K562 (cell line): ENCODE data around the gene OSCP1. TPM values are rescaled to one million over a fixed set of nuclear protein-coding genes. Genes with fewer than 3 reads are reported as not detected.

Experiments
- ARID1B ChIP-seq: fragments of 450-650 bp; IDR thresholded peaks from 2 replicates; pipeline ENCODE4 v1.6.1; 2016; ENCODE audit warnings: antibody characterized with exemption, mild to moderate bottlenecking, inconsistent platforms
- ATF1 ChIP-seq, 2 experiments: fragments of 450-650 bp in 1 of 2; IDR thresholded peaks; 2 replicates each; pipeline ENCODE4 v1.6.1; 2016; ENCODE audit warnings: missing compliant biosample characterization in 1 of 2, missing genetic modification characterization in 1 of 2
- CBX3 ChIP-seq, 2 experiments: IDR thresholded peaks; 1 replicate in 1 of 2; 2 replicates in 1 of 2; pipeline ENCODE4 v1.6.1; 2012; ENCODE audit warnings: inconsistent platforms in 2 of 2, low read length in 2 of 2, borderline replicate concordance in 1 of 2, control low read depth in 1 of 2
- CCNT2 ChIP-seq: IDR thresholded peaks from 2 replicates; pipeline ENCODE4 v1.6.1; 2011; ENCODE audit warnings: borderline replicate concordance, low read depth, mild to moderate bottlenecking, moderate library complexity, mixed read lengths, low read length; ENCODE audit not compliant: insufficient read length; ENCODE audit errors: extremely low read depth
- CXXC5 ChIP-seq: fragments of 250-450 bp; sonication (Bioruptor Pico); IDR thresholded peaks from 2 replicates; pipeline ENCODE4 v1.8.0; 2022; ENCODE audit warnings: inconsistent platforms, mild to moderate bottlenecking, moderate library complexity
- DIDO1 ChIP-seq: fragments of 450-650 bp; IDR thresholded peaks from 2 replicates; pipeline ENCODE4 v1.6.1; 2016; ENCODE audit warnings: low read depth, missing biosample characterization, missing genetic modification characterization
- EGR1 ChIP-seq: fragments of 450-650 bp; conservative IDR thresholded peaks from 2 replicates; pipeline ENCODE4 v1.6.1; 2017; ENCODE audit warnings: mild to moderate bottlenecking
- GABPA ChIP-seq: fragments of 200-800 bp; sonication (Bioruptor generic); conservative IDR thresholded peaks from 2 replicates; pipeline ENCODE4 v1.6.1; 2016; ENCODE audit warnings: low read depth, missing genetic modification characterization, missing compliant biosample characterization
- HDGF ChIP-seq: fragments of 450-650 bp; IDR thresholded peaks from 2 replicates; pipeline ENCODE4 v1.6.1; 2016
- HIVEP1 ChIP-seq: fragments of 250-450 bp; sonication (Bioruptor Pico); IDR thresholded peaks from 2 replicates; pipeline ENCODE4 v1.4.0; 2020; ENCODE audit warnings: mild to moderate bottlenecking
- KDM5B ChIP-seq: fragments of 200-600 bp; sonication (generic); IDR thresholded peaks from 2 replicates; pipeline ENCODE4 v1.6.1; 2012; ENCODE audit warnings: low read depth, mild to moderate bottlenecking, moderate library complexity, low read length, control low read depth, inconsistent platforms; ENCODE audit not compliant: insufficient replicate concordance
- RAD21 ChIP-seq, 2 experiments: fragments of 250-450 bp in 1 of 2; fragments of 450-650 bp in 1 of 2; sonication (Bioruptor Pico) in 1 of 2; formaldehyde crosslinking in 1 of 2; IDR thresholded peaks in 1 of 2; conservative IDR thresholded peaks in 1 of 2; 2 replicates each; pipeline versions ENCODE4 v1.4.0 to v1.8.0; 2020 to 2022; ENCODE audit warnings: mild to moderate bottlenecking in 2 of 2, moderate library complexity in 1 of 2
- RHOXF2B ChIP-seq: fragments of 250-450 bp; sonication (Bioruptor Pico); conservative IDR thresholded peaks from 2 replicates; pipeline ENCODE4 v1.5.1; 2021
- TAF1 ChIP-seq: IDR thresholded peaks from 2 replicates; pipeline ENCODE4 v1.6.1; 2011; ENCODE audit warnings: mild to moderate bottlenecking, low read length, moderate library complexity; ENCODE audit not compliant: insufficient read depth, control insufficient read depth, severe bottlenecking; ENCODE audit errors: extremely low read depth
- TCF3 ChIP-seq: sonication (generic); formaldehyde crosslinking; IDR thresholded peaks from 2 replicates; pipeline ENCODE4 v1.4.0; 2020; ENCODE audit warnings: mild to moderate bottlenecking, missing genetic modification reagents
- ZNF274 ChIP-seq: IDR thresholded peaks from 2 replicates; pipeline ENCODE4 v1.6.1; 2011; ENCODE audit warnings: low read depth, mild to moderate bottlenecking, low read length, moderate library complexity, borderline replicate concordance
- polyA plus RNA-seq, 8 experiments: library from polyadenylated mRNA; depleted of rRNA in 4 of 8; stranded (reverse) in 5 of 8; unstranded in 3 of 8; fragments of >200 nt; fragmentation: Nextera tagmentation in 2 of 8; fragmentation: Illumina TruSeq in 1 of 8; extraction: Ambion mirVana in 2 of 8; extraction: Trizol in 1 of 8; gene quantifications; 2 replicates each; pipeline versions ENCODE4 v1.2.1 to v1.2.3, GENCODE V29; 2011 to 2014; ENCODE audit warnings: inconsistent platforms in 1 of 8, missing spikeins in 1 of 8
- total RNA-seq, 7 experiments: library from RNA; depleted of rRNA in 6 of 7; stranded (reverse); fragments of >200 nt in 6 of 7; fragmentation: Illumina TruSeq in 2 of 7; extraction: Trizol in 2 of 7; gene quantifications; 2 replicates each; pipeline versions ENCODE4 v1.2.1 to v1.2.3, GENCODE V29; 2011 to 2021; ENCODE audit warnings: low replicate concordance in 1 of 7
- TF ChIP-seq, protein P1 (sequence below): IDR thresholded peaks from 2 replicates; pipeline ENCODE4 v1.6.1; 2012; ENCODE audit warnings: low read depth, low read length, improper control_type of control experiment, borderline replicate concordance
- TF ChIP-seq, protein P2 (sequence below): sonication (generic); formaldehyde crosslinking; IDR thresholded peaks from 2 replicates; pipeline ENCODE4 v1.8.0; 2022; ENCODE audit warnings: missing genetic modification reagents, mild to moderate bottlenecking, borderline replicate concordance
- TF ChIP-seq, protein P3 (sequence below): IDR thresholded peaks from 2 replicates; pipeline ENCODE4 v1.6.1; 2014; ENCODE audit warnings: antibody characterized with exemption

Gene OSCP1
- total and polyA plus RNA-seq, 9 of the 15 experiments (the other 6 are each of a cell fraction or from before 2014, with no cell fraction given), result 0.15 to 0.40 (median 0.33) TPM; not detected in 5

DNA sequence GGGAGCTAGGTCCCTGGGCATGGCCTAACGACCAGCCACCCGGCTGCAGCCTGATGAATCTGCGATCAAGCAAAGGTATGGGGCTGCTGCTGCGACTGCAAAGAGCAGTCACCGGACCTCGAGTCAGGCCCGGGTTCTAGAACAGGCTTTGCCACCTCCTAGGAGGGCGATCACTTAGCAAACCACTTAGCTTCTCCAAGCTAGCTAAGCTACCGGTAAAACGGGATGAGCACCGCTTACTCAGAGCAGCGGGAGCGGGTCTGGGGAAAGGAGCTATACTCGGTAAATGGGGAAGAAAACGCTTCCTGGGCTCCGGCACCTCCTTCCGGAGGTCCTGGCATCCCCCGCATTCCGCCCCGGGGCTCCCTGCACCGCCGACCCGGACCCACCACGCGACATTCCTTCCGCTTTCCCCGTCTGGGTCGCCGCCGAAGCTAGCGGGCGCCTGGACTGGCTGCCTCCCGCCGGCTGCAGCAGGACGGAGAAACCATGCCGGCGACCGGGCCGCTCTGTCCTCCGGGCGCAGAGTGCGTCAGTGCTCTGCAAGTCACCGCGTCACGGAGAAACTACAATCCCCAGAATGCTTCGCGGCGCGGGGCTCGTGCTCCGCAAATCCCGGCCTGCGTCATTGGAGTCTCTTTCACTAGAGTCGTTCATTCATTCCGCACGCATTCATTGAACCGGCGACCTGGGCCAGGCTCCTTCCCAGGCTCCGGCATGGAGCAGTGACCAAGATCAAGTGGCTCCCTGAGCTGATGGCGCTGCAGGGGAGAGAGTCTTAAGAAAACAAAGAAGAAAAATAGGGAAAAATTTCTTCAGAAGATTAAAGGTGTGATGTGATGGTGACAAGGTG is 52.6 kb downstream of the OSCP1 start, which contains the start of gene LSM10 (continued):
- TF ChIP-seq HDGF, result no peak
- TF ChIP-seq, protein P1, sequence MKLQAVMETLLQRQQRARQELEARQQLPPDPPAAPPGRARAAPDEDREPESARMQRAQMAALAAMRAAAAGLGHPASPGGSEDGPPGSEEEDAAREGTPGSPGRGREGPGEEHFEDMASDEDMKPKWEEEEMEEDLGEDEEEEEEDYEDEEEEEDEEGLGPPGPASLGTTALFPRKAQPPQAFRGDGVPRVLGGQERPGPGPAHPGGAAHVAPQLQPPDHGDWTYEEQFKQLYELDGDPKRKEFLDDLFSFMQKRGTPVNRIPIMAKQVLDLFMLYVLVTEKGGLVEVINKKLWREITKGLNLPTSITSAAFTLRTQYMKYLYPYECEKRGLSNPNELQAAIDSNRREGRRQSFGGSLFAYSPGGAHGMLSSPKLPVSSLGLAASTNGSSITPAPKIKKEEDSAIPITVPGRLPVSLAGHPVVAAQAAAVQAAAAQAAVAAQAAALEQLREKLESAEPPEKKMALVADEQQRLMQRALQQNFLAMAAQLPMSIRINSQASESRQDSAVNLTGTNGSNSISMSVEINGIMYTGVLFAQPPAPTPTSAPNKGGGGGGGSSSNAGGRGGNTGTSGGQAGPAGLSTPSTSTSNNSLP, result no peak
- TF ChIP-seq ATF1 (CRISPR knock-in tag; IDR thresholded peaks at IDR 0.05), result peak; percentile 63
- TF ChIP-seq ATF1 (tag; IDR thresholded peaks at IDR 0.05), result peak; percentile 96
- TF ChIP-seq ARID1B, result peak; percentile 31; the same call in 1 of the 2 replicates
- TF ChIP-seq CBX3 (IDR thresholded peaks at IDR 0.05; ENCODE audit: borderline replicate concordance in 1 of 2, low read length in 2 of 2), result no peak; a peak in 1 of 3 replicates
- peak; percentile 97 for TF ChIP-seq CXXC5
- TF ChIP-seq GABPA (tag), result peak; percentile 78
- TF ChIP-seq CCNT2, result peak; percentile 82
- TF ChIP-seq, protein P2, sequence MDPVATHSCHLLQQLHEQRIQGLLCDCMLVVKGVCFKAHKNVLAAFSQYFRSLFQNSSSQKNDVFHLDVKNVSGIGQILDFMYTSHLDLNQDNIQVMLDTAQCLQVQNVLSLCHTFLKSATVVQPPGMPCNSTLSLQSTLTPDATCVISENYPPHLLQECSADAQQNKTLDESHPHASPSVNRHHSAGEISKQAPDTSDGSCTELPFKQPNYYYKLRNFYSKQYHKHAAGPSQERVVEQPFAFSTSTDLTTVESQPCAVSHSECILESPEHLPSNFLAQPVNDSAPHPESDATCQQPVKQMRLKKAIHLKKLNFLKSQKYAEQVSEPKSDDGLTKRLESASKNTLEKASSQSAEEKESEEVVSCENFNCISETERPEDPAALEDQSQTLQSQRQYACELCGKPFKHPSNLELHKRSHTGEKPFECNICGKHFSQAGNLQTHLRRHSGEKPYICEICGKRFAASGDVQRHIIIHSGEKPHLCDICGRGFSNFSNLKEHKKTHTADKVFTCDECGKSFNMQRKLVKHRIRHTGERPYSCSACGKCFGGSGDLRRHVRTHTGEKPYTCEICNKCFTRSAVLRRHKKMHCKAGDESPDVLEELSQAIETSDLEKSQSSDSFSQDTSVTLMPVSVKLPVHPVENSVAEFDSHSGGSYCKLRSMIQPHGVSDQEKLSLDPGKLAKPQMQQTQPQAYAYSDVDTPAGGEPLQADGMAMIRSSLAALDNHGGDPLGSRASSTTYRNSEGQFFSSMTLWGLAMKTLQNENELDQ, result no peak
- TF ChIP-seq TAF1, result peak; percentile 97
- TF ChIP-seq TCF3 (CRISPR knock-in tag), result peak; percentile 29; the same call in 1 of the 2 replicates
- no peak for TF ChIP-seq DIDO1 (tag)
- no peak for TF ChIP-seq RHOXF2B (CRISPR knock-in tag)
- peak in 1 of 2 experiments; percentile 34; a peak in 3 of 4 replicates for TF ChIP-seq RAD21 (CRISPR knock-in tag; conservative IDR thresholded peaks at IDR 0.05 in 1 of 2, IDR thresholded peaks at IDR 0.05 in 1 of 2)
- TF ChIP-seq, protein P3, sequence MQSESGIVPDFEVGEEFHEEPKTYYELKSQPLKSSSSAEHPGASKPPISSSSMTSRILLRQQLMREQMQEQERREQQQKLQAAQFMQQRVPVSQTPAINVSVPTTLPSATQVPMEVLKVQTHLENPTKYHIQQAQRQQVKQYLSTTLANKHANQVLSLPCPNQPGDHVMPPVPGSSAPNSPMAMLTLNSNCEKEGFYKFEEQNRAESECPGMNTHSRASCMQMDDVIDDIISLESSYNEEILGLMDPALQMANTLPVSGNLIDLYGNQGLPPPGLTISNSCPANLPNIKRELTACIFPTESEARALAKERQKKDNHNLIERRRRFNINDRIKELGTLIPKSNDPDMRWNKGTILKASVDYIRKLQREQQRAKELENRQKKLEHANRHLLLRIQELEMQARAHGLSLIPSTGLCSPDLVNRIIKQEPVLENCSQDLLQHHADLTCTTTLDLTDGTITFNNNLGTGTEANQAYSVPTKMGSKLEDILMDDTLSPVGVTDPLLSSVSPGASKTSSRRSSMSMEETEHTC, result peak; percentile 71
- 0 out of 2 replicates have a peak, but pooled peaks have one; percentile 4 for TF ChIP-seq HIVEP1
- no peak for TF ChIP-seq ZNF274
- TF ChIP-seq EGR1, result peak; percentile 70
- TF ChIP-seq KDM5B, result peak; percentile 93
